ENCODE measurements around the gene EPHA10.

EPHA10 gene

GRCh38 chr1:37670133-37670532, 94.8 kb downstream of the EPHA10 start:
- DNase-seq: no peak

- DNase-seq: no peak
Observed at GRCh38 chr1:37667023-37667671, 97.8 kb downstream of the EPHA10 start.

- no peak for DNase-seq
Observed at GRCh38 chr1:37666241-37666867, 98.6 kb downstream of the EPHA10 start.

Measured in activated effector memory CD4-positive, alpha-beta T cell treated with Interleukin-2 at 50 U/mL for 16 hours (primary cell).